ACC112 (cell line): ENCODE results near the gene PLCH2.
"Not testable (repeated sequence)": the region's sequence is repeated elsewhere in the genome, so short reads cannot be mapped to it uniquely, and the experiment has no call there.

Experiments used
- H2AFZ ChIP-seq: fragments of 200-600 bp; sonication (generic); one replicate; pipeline ENCODE4 v1.6.0; 2017; ENCODE audit warnings: antibody characterized with exemption, low read length; ENCODE audit not compliant: unreplicated experiment
- H3K27ac ChIP-seq: fragments of 200-600 bp; sonication (generic); 2 replicates; pipeline ENCODE4 v1.5.1; 2014; ENCODE audit warnings: low read depth, mild to moderate bottlenecking, antibody characterized with exemption, low read length, moderate library complexity
- H3K27me3 ChIP-seq: fragments of 200-600 bp; sonication (generic); 2 replicates; pipeline ENCODE4 v1.6.1; 2014; ENCODE audit warnings: mild to moderate bottlenecking, antibody characterized with exemption, low read length, moderate library complexity, mixed read lengths; ENCODE audit not compliant: insufficient read depth
- H3K36me3 ChIP-seq: fragments of 200-600 bp; sonication (generic); 2 replicates; pipeline ENCODE4 v1.6.1; 2016; ENCODE audit warnings: mild to moderate bottlenecking, antibody characterized with exemption, low read length, moderate library complexity, mixed read lengths; ENCODE audit not compliant: insufficient read depth
- H3K4me1 ChIP-seq: fragments of 200-600 bp; sonication (generic); one replicate; pipeline ENCODE4 v1.6.1; 2016; ENCODE audit warnings: low read length, mixed read lengths; ENCODE audit not compliant: insufficient read depth, unreplicated experiment, control insufficient read depth
- H3K4me3 ChIP-seq: fragments of 200-600 bp; sonication (generic); 2 replicates; pipeline ENCODE4 v1.5.1; 2014; ENCODE audit warnings: mild to moderate bottlenecking, low read depth, low read length
- H3K79me2 ChIP-seq: fragments of 200-600 bp; sonication (generic); one replicate; pipeline ENCODE4 v1.6.0; 2016; ENCODE audit warnings: low read length; ENCODE audit not compliant: control insufficient read depth, unreplicated experiment, insufficient read depth

PLCH2 gene

GRCh38 chr1:2433196-2433595 lies 42.9 kb upstream of the PLCH2 start:
- Histone ChIP-seq H3K4me1 (no peaks in the 10 kb centered on the region), H3K27me3 (peaks cover 42% of the 10 kb centered on the region), H3K27ac (no peak overlapping the region), H2AFZ (no peak overlapping the region), H3K79me2 (no peaks in the 10 kb centered on the region), H3K36me3 (no peaks in the 10 kb centered on the region), H3K4me3 (no peak overlapping the region)

- Histone ChIP-seq H3K4me3 (no peak overlapping the region), H3K27me3 (peaks cover 42% of the 10 kb centered on the region), H3K4me1 (no peaks in the 10 kb centered on the region), H3K36me3 (no peaks in the 10 kb centered on the region), H2AFZ (no peak overlapping the region), H3K27ac (no peak overlapping the region), H3K79me2 (no peaks in the 10 kb centered on the region)
These were observed 42.0 kb upstream of the PLCH2 start for GRCh38 chr1:2433936-2434655.

GRCh38 chr1:2435091-2435490 lies 41.0 kb upstream of the PLCH2 start:
- Histone ChIP-seq H3K27me3 (peaks cover 42% of the 10 kb centered on the region), H3K27ac (no peak overlapping the region), H3K4me3 (no peak overlapping the region)

GRCh38 chr1:2435746-2436355 lies 40.2 kb upstream of the PLCH2 start:
- Histone ChIP-seq H3K36me3 (no peaks in the 10 kb centered on the region), H3K4me3 (no peak overlapping the region), H2AFZ (no peak overlapping the region), H3K27ac (no peak overlapping the region), H3K4me1 (no peaks in the 10 kb centered on the region), H3K79me2 (no peaks in the 10 kb centered on the region), H3K27me3 (peaks cover 42% of the 10 kb centered on the region)

More at GRCh38 chr1:2435091-2435490, 41.0 kb upstream of the PLCH2 start:
- no peaks in the 10 kb centered on the region for H3K79me2 ChIP-seq
- no peaks in the 10 kb centered on the region for H3K4me1 ChIP-seq
- no peak overlapping the region for H2AFZ ChIP-seq
- no peaks in the 10 kb centered on the region for H3K36me3 ChIP-seq

GRCh38 chr1:2436876-2437275 lies 39.2 kb upstream of the PLCH2 start:
- Histone ChIP-seq H2AFZ (no peak overlapping the region), H3K36me3 (no peaks in the 10 kb centered on the region), H3K27me3 (peaks cover 41% of the 10 kb centered on the region), H3K4me1 (no peaks in the 10 kb centered on the region), H3K4me3 (no peak overlapping the region), H3K27ac (no peak overlapping the region), H3K79me2 (no peaks in the 10 kb centered on the region)

GRCh38 chr1:2437617-2438016 lies 38.5 kb upstream of the PLCH2 start:
- Histone ChIP-seq H3K27me3 (peaks cover 38% of the 10 kb centered on the region), H3K79me2 (no peaks in the 10 kb centered on the region), H3K4me1 (no peaks in the 10 kb centered on the region), H3K4me3 (no peak overlapping the region), H2AFZ (no peak overlapping the region), H3K36me3 (no peaks in the 10 kb centered on the region), H3K27ac (no peak overlapping the region)

GRCh38 chr1:2438038-2438437 lies 38.1 kb upstream of the PLCH2 start:
- Histone ChIP-seq H3K36me3 (no peaks in the 10 kb centered on the region), H3K79me2 (no peaks in the 10 kb centered on the region), H3K27me3 (peaks cover 38% of the 10 kb centered on the region), H3K27ac (no peak overlapping the region), H3K4me1 (no peaks in the 10 kb centered on the region), H3K4me3 (no peak overlapping the region), H2AFZ (no peak overlapping the region)

GRCh38 chr1:2438641-2439040 lies 37.4 kb upstream of the PLCH2 start:
- no peaks in the 10 kb centered on the region for H3K4me1 ChIP-seq
- peaks cover 35% of the 10 kb centered on the region for H3K27me3 ChIP-seq
- H3K79me2 ChIP-seq, result no peaks in the 10 kb centered on the region
- H3K4me3 ChIP-seq, result no peak overlapping the region
- H2AFZ ChIP-seq, result no peak overlapping the region
- no peaks in the 10 kb centered on the region for H3K36me3 ChIP-seq
- H3K27ac ChIP-seq, result no peak overlapping the region

- Histone ChIP-seq H3K36me3 (no peaks in the 10 kb centered on the region), H3K27ac (no peak overlapping the region), H3K4me1 (no peaks in the 10 kb centered on the region), H3K4me3 (no peak overlapping the region), H3K27me3 (peaks cover 34% of the 10 kb centered on the region), H3K79me2 (no peaks in the 10 kb centered on the region), H2AFZ (no peak overlapping the region)
These were observed 36.7 kb upstream of the PLCH2 start for GRCh38 chr1:2439369-2439768.

GRCh38 chr1:2440346-2440745 lies 35.7 kb upstream of the PLCH2 start:
- not testable (repeated sequence) for H2AFZ ChIP-seq, H3K4me1 ChIP-seq, H3K79me2 ChIP-seq, H3K27ac ChIP-seq, H3K4me3 ChIP-seq, H3K36me3 ChIP-seq
- H3K27me3 ChIP-seq, result peaks cover 29% of the 10 kb centered on the region

- Histone ChIP-seq H3K79me2 (no peaks in the 10 kb centered on the region), H3K4me3 (no peak overlapping the region), H3K4me1 (peaks cover under 1% of the 10 kb centered on the region), H2AFZ (no peak overlapping the region), H3K36me3 (no peaks in the 10 kb centered on the region), H3K27ac (no peak overlapping the region), H3K27me3 (peaks cover 26% of the 10 kb centered on the region)
These were observed 34.3 kb upstream of the PLCH2 start for GRCh38 chr1:2441746-2442145.
